HUES48 (cell line): ENCODE results near the gene DRC7.

Source experiments
- H3K27ac ChIP-seq: one replicate; pipeline ENCODE4 v1.7.0; 2013; ENCODE audit warnings: low read depth, low read length, inconsistent platforms
- H3K27me3 ChIP-seq: 2 replicates; pipeline ENCODE4 v1.6.1; 2013; ENCODE audit warnings: mild to moderate bottlenecking, low read length; ENCODE audit not compliant: control insufficient read depth, insufficient read depth
- H3K36me3 ChIP-seq: 2 replicates; pipeline ENCODE4 v1.6.1; 2013; ENCODE audit warnings: low read length; ENCODE audit not compliant: control insufficient read depth, insufficient read depth
- H3K4me1 ChIP-seq: 2 replicates; pipeline ENCODE4 v1.6.1; 2013; ENCODE audit warnings: mild to moderate bottlenecking, low read length; ENCODE audit not compliant: control insufficient read depth, insufficient read depth
- H3K4me3 ChIP-seq: 2 replicates; pipeline ENCODE4 v1.5.1; 2013; ENCODE audit warnings: mild to moderate bottlenecking, low read depth, low read length
- H3K9ac ChIP-seq: 2 replicates; pipeline ENCODE4 v1.6.1; 2013; ENCODE audit warnings: mild to moderate bottlenecking, low read depth, low read length, moderate library complexity
- H3K9me3 ChIP-seq: 2 replicates; pipeline ENCODE4 v1.6.1; 2013; ENCODE audit warnings: low read length; ENCODE audit not compliant: control insufficient read depth, insufficient read depth

Gene DRC7

GRCh38 chr16:57661936-57662906 is 32.4 kb upstream of the DRC7 start:
- Histone ChIP-seq H3K36me3 (no peaks in the 10 kb centered on the region), H3K9me3 (no peaks in the 10 kb centered on the region), H3K4me1 (no peaks in the 10 kb centered on the region), H3K9ac (no peak overlapping the region), H3K27me3 (no peaks in the 10 kb centered on the region), H3K27ac (no peak overlapping the region), H3K4me3 (no peak overlapping the region)

GRCh38 chr16:57663436-57663835 is 31.2 kb upstream of the DRC7 start:
- no peak overlapping the region for H3K27ac ChIP-seq
- H3K4me1 ChIP-seq = no peaks in the 10 kb centered on the region
- no peak overlapping the region for H3K9ac ChIP-seq
- H3K4me3 ChIP-seq = no peak overlapping the region
- no peaks in the 10 kb centered on the region for H3K27me3 ChIP-seq
- no peaks in the 10 kb centered on the region for H3K36me3 ChIP-seq
- H3K9me3 ChIP-seq = no peaks in the 10 kb centered on the region

- no peaks in the 10 kb centered on the region for H3K27me3 ChIP-seq
- H3K9me3 ChIP-seq = no peaks in the 10 kb centered on the region
- H3K27ac ChIP-seq = no peak overlapping the region
- H3K4me3 ChIP-seq = no peak overlapping the region
- H3K4me1 ChIP-seq = no peaks in the 10 kb centered on the region
- no peak overlapping the region for H3K9ac ChIP-seq
- H3K36me3 ChIP-seq = no peaks in the 10 kb centered on the region
Observed at GRCh38 chr16:57663917-57664661, 30.5 kb upstream of the DRC7 start.

GRCh38 chr16:57664662-57665025 is 30.0 kb upstream of the DRC7 start:
- Histone ChIP-seq H3K27ac (no peak overlapping the region), H3K36me3 (no peaks in the 10 kb centered on the region), H3K27me3 (no peaks in the 10 kb centered on the region), H3K9me3 (no peaks in the 10 kb centered on the region), H3K4me3 (no peak overlapping the region), H3K9ac (no peak overlapping the region), H3K4me1 (no peaks in the 10 kb centered on the region)

GRCh38 chr16:57665541-57665940 is 29.1 kb upstream of the DRC7 start:
- Histone ChIP-seq H3K27me3 (no peaks in the 10 kb centered on the region), H3K36me3 (no peaks in the 10 kb centered on the region), H3K4me1 (no peaks in the 10 kb centered on the region), H3K9me3 (no peaks in the 10 kb centered on the region), H3K9ac (no peak overlapping the region), H3K27ac (no peak overlapping the region), H3K4me3 (no peak overlapping the region)

GRCh38 chr16:57666353-57667047 is 28.1 kb upstream of the DRC7 start:
- Histone ChIP-seq H3K27ac (no peak overlapping the region), H3K9me3 (no peaks in the 10 kb centered on the region), H3K36me3 (no peaks in the 10 kb centered on the region), H3K27me3 (no peaks in the 10 kb centered on the region), H3K4me3 (no peak overlapping the region), H3K4me1 (no peaks in the 10 kb centered on the region), H3K9ac (no peak overlapping the region)

- no peak overlapping the region for H3K4me3 ChIP-seq
- H3K27ac ChIP-seq = no peak overlapping the region
- H3K36me3 ChIP-seq = no peaks in the 10 kb centered on the region
- H3K9me3 ChIP-seq = no peaks in the 10 kb centered on the region
- no peaks in the 10 kb centered on the region for H3K27me3 ChIP-seq
- H3K9ac ChIP-seq = no peak overlapping the region
- no peaks in the 10 kb centered on the region for H3K4me1 ChIP-seq
Observed at GRCh38 chr16:57667048-57667525, 27.5 kb upstream of the DRC7 start.

- no peak overlapping the region for H3K9ac ChIP-seq
Observed at GRCh38 chr16:57667526-57668262, 26.9 kb upstream of the DRC7 start.

GRCh38 chr16:57668263-57668571 is 26.4 kb upstream of the DRC7 start, which contains the start of gene ADGRG3:
Gene ADGRG3 (plus strand): TSS chr16:57668306. CDS start chr16:57668348, 42 bp downstream.
- no peaks in the 10 kb centered on the region for H3K36me3 ChIP-seq
- H3K4me3 ChIP-seq = no peak within 1 kb of the TSS
- no peak within 1 kb of the TSS for H3K27ac ChIP-seq
- H3K9ac ChIP-seq = no peak within 1 kb of the TSS
- no peaks in the 10 kb centered on the region for H3K4me1 ChIP-seq
- H3K27me3 ChIP-seq = no peaks in the 10 kb centered on the region
- H3K9me3 ChIP-seq = no peaks in the 10 kb centered on the region

More at GRCh38 chr16:57667526-57668262, 26.9 kb upstream of the DRC7 start:
- Histone ChIP-seq H3K4me3 (no peak overlapping the region), H3K27ac (no peak overlapping the region), H3K9me3 (no peaks in the 10 kb centered on the region), H3K36me3 (no peaks in the 10 kb centered on the region), H3K4me1 (no peaks in the 10 kb centered on the region), H3K27me3 (no peaks in the 10 kb centered on the region)

- H3K27ac ChIP-seq = no peak overlapping the region
- H3K4me3 ChIP-seq = no peak overlapping the region
- no peaks in the 10 kb centered on the region for H3K9me3 ChIP-seq
- no peaks in the 10 kb centered on the region for H3K4me1 ChIP-seq
- no peaks in the 10 kb centered on the region for H3K27me3 ChIP-seq
- H3K36me3 ChIP-seq = no peaks in the 10 kb centered on the region
- no peak overlapping the region for H3K9ac ChIP-seq
Observed at GRCh38 chr16:57668630-57669475, 25.8 kb upstream of the DRC7 start.
